ENCODE results near the gene ZG16B.

Gene ZG16B

DNA sequence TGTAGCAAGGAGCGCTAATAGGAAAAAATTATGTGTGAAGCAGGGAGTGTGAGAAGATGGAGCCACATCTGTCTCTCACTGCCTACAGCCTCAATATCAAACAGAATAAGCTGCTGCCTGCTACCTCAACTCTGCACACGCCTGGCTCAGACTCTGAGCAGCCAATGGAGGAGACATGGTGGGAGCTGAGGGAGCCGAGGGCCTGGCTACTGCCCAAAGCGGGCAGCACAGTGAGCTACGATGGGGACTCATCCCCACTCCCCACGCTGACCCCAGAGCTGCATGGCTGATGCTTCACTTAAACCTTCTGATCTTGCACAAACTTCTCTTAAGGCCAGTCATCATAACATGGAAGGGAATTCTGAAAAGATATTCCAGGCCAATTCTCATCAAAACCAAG lies 41.8 kb downstream of the ZG16B start:
- H3K27ac ChIP-seq, result no peak overlapping the region
- no peaks in the 10 kb centered on the region for H3K9me3 ChIP-seq
- peaks cover 17% of the 10 kb centered on the region for H3K27me3 ChIP-seq
- H3K4me3 ChIP-seq (ENCODE audit: low read depth in 1 of 2, low read length in 1 of 2), result no peak overlapping the region
- TF ChIP-seq CTCF (IDR thresholded peaks at IDR 0.05), result no peak
- peaks cover 13 to 16% of the 10 kb centered on the region in 2 experiments for H3K4me1 ChIP-seq (ENCODE audit: control insufficient read depth in 1 of 2, insufficient read depth in 1 of 2, low read depth in 1 of 2, low read length in 1 of 2)
- no peaks in the 10 kb centered on the region for H3K36me3 ChIP-seq

- no peak for TF ChIP-seq CTCF (IDR thresholded peaks at IDR 0.05)
These were observed 44.2 kb downstream of the ZG16B start for GRCh38 chr16:2874032-2874911.

DNA sequence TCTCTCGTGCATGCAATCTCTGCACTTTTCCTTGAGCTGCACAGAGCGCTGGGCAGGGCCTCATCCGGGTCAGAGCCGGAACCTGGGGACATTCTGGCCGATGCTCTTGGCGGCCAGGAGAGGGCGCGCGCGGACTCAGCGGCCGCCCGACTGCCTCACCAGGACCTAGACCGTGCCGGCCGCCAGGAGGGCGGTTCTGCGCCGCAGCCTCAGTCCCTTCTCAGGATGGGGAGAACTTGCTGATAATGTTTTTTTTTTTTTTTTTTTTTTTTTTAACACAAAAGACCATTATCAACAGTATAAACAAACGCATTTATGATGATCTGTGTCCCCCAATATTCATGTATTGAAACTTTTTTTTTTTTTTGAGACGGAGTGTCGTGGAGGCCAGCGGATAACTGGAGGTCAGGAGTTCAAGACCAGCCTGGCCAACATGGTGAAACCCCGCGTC lies 44.8 kb downstream of the ZG16B start:
- peaks cover 43% of the 10 kb centered on the region for H3K27me3 ChIP-seq
- no peak overlapping the region for H3K4me3 ChIP-seq (ENCODE audit: low read depth in 1 of 2, low read length in 1 of 2)

More at GRCh38 chr16:2874032-2874911, 44.2 kb downstream of the ZG16B start:
- peaks cover 0 to 4% of the 10 kb centered on the region in 2 experiments for H3K4me1 ChIP-seq (ENCODE audit: control insufficient read depth in 1 of 2, insufficient read depth in 1 of 2, low read depth in 1 of 2, low read length in 1 of 2)
- peaks cover 36% of the 10 kb centered on the region for H3K27me3 ChIP-seq
- H3K36me3 ChIP-seq, result no peaks in the 10 kb centered on the region
- no peak overlapping the region for H3K27ac ChIP-seq
- H3K4me3 ChIP-seq (ENCODE audit: low read depth in 1 of 2, low read length in 1 of 2), result no peak overlapping the region
- no peaks in the 10 kb centered on the region for H3K9me3 ChIP-seq

DNA sequence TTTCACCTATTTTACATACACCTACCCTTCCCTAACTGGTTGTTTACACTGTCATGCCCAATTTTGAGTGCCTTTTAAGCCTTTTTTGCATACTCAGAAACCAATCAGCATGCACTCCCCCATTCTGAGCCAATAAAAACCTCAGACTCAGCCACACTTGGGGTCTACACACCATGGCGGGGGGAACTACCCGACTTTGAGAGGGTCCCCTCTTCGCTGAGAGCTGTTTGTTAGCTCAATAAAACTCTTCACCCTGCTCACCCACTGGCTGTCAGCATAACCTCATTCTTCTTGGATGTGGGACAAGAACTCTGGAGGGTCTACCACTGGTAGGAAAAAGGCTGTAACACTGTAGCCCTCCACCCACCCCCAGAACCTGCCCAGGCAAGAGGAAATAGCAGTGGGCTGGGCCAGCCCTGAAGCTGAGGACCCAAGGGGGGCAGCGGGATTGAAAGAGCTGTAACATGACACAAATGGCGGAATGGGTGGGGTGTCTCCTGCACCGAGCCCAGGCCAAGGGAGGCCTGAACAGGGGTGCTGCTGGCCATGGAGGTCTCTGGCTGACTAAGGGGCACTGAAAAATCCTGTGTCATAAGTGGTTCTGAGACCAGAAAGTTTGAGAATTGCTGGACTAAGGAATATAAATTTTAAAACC lies 49.9 kb downstream of the ZG16B start:
- H3K4me1 ChIP-seq (ENCODE audit: control insufficient read depth in 1 of 2, insufficient read depth in 1 of 2, low read depth in 1 of 2, low read length in 1 of 2), result peaks cover 21 to 23% of the 10 kb centered on the region in 2 experiments
- peaks cover 51% of the 10 kb centered on the region for H3K27me3 ChIP-seq
- no peak overlapping the region for H3K27ac ChIP-seq
- H3K9me3 ChIP-seq, result no peaks in the 10 kb centered on the region
- TF ChIP-seq CTCF (IDR thresholded peaks at IDR 0.05), result no peak
- no peak overlapping the region for H3K4me3 ChIP-seq (ENCODE audit: low read depth in 1 of 2, low read length in 1 of 2)
- H3K36me3 ChIP-seq, result no peaks in the 10 kb centered on the region

More for the DNA sequence above, 44.8 kb downstream of the ZG16B start:
- peak; percentile 92 for TF ChIP-seq CTCF (IDR thresholded peaks at IDR 0.05)
- no peaks in the 10 kb centered on the region for H3K9me3 ChIP-seq
- H3K36me3 ChIP-seq, result no peaks in the 10 kb centered on the region
- H3K4me1 ChIP-seq (ENCODE audit: control insufficient read depth in 1 of 2, insufficient read depth in 1 of 2, low read depth in 1 of 2, low read length in 1 of 2), result peaks cover 0 to 4% of the 10 kb centered on the region in 2 experiments
- H3K27ac ChIP-seq, result no peak overlapping the region

Measured in neutrophil (primary cell).